GM19463 (cell line): ENCODE data around the gene GATD1.

Experiments used
- ATAC-seq: cut with Tn5 transposase; IDR thresholded peaks from one replicate; pipeline ENCODE4 v1.9.1; 2021; ENCODE audit warnings: mild to moderate bottlenecking, moderate library complexity; ENCODE audit not compliant: unreplicated experiment

Gene GATD1

DNA sequence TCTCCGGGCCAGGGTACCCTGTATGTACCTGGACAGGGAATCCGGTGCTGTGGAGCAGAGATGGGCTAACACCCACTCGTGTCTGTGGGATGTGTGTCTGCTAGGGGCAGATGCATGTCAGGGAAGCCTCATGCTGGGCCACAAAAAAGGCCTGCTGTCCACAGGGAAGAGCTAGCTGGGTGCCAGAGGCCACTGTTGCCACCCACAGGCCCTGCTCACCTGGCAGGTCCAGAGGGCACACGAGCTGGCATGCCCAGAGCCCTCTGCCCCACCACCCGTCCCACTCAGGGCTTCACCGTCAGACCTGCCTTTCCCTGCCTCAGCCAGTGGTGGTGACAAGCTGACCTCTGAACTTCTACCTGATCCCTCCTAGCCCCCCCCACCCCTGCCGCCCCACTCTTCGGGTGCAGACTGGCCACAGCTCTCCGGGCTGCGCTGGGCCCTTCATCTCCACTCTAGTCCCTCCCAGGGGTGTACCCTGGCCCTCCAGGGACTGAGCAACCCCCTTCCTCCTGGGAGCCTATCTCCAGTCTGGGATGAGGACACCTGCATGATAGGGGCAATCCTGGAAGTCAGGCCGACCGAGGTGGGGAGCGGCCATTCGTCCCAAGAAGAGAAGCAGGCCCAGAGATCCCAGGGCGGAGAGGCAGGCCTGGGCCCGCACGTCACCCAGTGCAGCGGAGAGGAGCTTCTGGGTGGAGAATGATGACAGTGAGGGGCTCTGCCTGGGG lies 19.4 kb upstream of the GATD1 start:
- ATAC-seq, result no peak

- ATAC-seq, result no peak
These were observed 18.6 kb upstream of the GATD1 start for GRCh38 chr11:795634-796564.

DNA sequence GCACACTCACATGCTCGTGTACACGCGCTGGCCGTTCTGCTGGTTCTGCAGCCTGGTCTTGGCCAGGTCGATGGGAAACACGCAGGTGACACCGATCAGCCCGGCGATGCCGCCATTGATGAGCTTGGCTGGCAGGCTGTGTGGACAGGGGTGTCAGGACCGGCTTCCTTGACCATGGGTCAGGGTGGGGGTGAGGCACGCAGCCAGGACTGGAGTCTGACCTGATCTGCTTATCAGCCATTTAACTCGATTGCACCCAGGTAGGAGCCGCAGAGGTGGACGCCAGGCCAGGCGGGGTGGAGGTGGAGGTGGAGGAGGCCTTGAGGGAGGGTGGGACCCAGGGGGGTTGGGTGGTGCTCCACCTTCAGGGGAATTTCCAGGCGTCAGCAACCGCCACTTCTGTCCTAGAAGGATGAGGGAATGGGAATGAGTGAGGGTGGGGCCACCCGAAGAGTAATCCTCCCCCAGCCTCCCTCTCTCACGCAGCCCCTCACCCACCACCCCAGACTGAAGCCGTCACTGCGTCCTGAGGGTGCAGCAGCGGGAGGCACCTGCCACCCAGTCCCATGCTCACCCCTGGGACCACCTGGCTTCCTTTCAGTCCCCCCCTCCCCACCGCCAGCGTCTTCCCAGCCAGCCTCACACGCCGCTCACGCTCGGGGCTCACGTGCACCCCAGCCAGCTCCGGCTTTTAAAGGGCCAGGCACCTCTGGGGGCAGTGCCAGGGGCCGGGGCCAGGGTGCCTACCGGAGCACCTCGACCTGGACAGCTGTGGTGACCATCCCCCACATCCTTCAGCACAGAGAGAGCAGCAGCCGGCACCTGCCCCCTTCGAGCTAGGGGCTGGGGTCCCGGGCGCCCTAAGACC lies 17.7 kb upstream of the GATD1 start:
- ATAC-seq, result no peak

DNA sequence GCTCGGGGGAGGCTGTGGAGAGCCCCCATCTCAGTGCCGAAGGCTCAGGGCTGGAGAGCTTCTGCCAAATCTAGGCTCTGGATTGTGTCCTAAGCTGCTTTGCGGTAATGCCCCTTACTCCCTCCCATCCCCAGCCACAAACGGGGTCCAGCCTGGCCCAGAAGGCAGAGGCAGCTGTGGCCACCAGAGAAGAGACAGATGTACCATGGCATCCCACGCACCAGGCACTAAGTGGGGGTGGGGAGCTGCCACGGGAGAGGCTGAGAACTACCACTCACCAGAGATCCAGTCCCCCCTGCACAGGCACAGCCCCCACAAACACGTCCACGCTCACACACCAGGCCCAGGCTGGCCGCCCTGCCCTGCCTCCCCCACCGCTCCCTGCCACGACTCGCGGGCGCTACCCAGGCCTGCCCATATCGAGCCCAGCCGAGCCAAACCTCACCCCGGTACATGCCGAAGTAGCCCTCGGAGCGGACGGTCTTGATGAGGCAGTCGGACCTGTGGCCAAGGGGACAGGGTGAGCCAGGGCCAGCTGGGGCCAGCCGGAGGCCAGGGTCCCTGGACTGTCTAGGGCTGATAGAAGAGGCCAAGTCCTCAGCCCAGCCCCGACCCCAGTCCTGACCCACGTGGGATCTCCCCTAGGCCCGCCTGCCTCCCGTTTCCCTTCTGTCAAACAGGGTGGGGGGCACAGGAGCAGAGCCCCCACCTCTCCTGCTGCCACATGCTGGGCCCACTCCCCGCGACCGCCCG lies 16.9 kb upstream of the GATD1 start:
- no peak for ATAC-seq

GRCh38 chr11:793556-793955 lies 16.3 kb upstream of the GATD1 start:
- ATAC-seq, result no peak

- no peak for ATAC-seq
These were observed 15.6 kb upstream of the GATD1 start for GRCh38 chr11:792873-793272.

DNA sequence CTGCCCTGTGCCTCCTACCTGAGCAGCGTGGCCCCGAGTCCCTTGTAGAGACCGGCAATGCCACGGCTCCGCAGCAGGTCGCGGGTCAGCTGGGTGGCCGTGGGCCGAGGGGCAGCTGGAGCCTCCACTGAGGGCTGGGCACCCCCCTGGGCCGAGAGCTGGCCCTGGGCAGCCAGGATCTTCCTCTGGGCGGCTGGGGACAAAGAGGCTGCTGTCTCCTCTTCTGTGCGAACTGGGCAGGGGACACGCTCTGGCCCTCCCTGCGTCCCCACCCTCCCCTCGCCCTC lies 15.2 kb upstream of the GATD1 start:
- no peak for ATAC-seq

DNA sequence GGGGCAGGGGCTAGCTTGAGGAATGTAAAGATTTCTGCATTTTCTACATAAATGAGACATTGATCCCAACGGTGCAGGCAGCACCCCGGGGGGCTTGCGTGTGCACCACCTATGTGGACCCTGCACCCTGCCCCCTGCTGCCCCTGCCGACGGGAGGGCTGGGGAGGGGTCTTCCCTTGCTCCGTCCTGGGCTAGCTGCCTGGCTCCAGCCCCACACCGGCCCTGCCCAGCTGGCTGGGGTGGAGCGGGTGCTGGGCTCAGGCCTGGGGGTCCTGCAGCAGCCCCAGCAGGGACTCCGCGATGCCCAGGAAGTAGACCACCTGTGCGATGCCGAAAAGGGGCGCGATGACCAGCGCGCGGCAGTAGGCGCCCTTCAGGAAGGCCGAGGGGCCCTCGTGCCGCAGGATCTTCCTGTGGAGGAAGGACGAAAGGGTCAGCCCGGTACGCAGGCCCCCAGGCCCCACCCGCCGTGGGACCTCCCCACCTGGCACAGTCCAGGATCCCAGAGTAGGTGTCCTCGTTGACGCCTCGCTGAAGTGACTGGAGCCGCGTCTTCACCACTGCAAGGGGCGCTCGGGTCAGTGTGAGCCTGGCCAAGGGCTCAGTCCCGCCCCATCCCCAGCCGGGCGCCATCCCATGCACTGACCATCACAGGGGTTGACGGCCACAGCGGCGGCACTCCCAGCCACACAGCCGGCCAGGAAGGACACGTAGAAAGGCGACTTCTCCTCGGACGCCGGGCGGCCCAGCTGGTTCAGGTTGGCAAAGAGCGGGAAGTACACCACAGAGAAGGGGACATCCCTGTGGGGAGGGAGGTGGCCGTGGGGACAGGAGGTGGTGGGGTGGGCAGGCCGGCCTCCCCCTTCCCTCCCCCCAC lies 14.6 kb upstream of the GATD1 start:
- ATAC-seq, result no peak

GRCh38 chr11:790721-791564 lies 13.7 kb upstream of the GATD1 start:
- no peak for ATAC-seq

DNA sequence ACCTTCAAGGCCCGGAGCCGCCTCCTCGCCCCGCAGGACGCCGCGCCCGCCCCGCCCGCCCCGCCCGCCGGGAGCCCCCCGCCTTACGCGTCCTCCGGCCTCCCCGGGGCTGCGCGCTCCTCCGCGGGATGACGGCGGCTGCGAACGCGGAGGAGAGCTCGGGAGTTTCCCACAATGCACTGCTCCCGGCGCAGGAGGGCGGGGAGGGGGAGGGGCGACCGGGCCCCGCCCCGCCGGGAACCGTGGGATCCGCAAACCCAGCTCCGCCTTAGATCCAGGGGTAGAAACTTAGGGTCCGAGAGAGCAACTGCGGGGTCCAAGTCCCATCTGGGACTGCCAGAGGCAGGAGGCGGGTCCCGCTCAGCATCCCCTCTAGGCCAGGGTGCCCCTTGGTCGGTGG lies 12.7 kb upstream of the GATD1 start, which contains the start of gene CEND1:
Gene CEND1, minus strand, starts transcription at position 148 of the 400 bp plus-strand sequence. CDS start 1,514 bp downstream, outside the sequence.
- ATAC-seq, result no peak

- no peak for ATAC-seq
These were observed 12.0 kb upstream of the GATD1 start for GRCh38 chr11:788953-789940.

DNA sequence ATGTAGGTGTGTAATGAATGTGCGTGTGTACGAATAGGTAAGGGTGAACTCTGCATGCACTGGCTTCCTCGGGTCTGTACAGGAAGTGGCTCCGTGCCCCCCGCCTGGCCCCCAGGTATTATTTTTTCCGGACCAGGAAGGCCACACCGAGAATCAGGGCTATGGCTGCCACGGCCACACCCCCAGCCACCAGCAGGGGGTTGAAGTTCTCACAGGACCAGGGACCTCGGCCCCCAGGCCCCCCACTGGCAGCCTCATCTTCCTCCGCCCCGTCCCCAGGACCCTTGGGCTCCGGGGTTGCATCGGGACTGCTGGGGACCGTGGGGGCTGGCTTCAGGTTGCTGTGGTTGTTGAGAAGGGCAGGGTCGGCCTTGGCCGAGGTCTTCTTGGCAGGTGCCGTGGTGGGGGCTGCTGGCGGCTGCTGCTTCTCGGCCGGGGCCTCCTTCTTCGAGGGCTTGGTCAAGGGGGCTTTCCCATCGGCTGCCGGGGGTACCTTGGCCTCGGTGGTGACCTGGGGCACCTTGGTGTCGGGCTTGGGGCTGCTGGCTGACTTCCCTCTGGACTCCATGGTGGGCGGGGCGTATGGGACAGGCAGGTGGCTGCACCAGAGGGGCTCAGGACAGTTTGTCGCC lies 10.8 kb upstream of the GATD1 start:
- no peak for ATAC-seq

GRCh38 chr11:787084-787675 lies 9.9 kb upstream of the GATD1 start:
- no peak for ATAC-seq

- no peak for ATAC-seq
These were observed 9.2 kb upstream of the GATD1 start for GRCh38 chr11:786235-787083.

GRCh38 chr11:783581-784015 lies 6.3 kb upstream of the GATD1 start:
- ATAC-seq, result no peak
